Panc1 (cell line): Measurements from ENCODE around the gene ASAH2. TPM values are rescaled to one million over a fixed set of nuclear protein-coding genes. Genes with fewer than 3 reads are reported as not detected.

Source experiments
- ATAC-seq: fragments of 200-7000 bp; cut with Tn5 transposase; 2 replicates; pipeline ENCODE4 v1.9.1; 2020; ENCODE audit warnings: mild to moderate bottlenecking, moderate library complexity
- BruUV-seq: library from RNA; stranded (reverse); fragments of 400-500 nt; replicated peaks from 2 replicates; lab custom pipeline; 2021; lab: Mats Ljungman, UMichigan
- CTCF ChIA-PET: fragments of 300-600 bp; sonication (Branson Sonifier 250); formaldehyde crosslinking; loops from one replicate; lab custom pipeline; 2022; ENCODE audit warnings: antibody characterized with exemption; lab: Charles Lee
- POLR2A ChIA-PET: fragments of 300-600 bp; sonication (Branson Sonifier 250); formaldehyde crosslinking; loops from one replicate; lab custom pipeline; 2022; ENCODE audit warnings: antibody characterized with exemption; lab: Charles Lee
- DNase-seq: peaks from one replicate; pipeline ENCODE4 v3.0.0-alpha.2; 2010; ENCODE audit warnings: low read depth, low spot score
- H3K27ac ChIP-seq: 2 replicates; pipeline ENCODE4 v1.5.1; 2011; ENCODE audit warnings: mild to moderate bottlenecking, low read length, inconsistent platforms
- H3K27me3 ChIP-seq: fragments of 200-500 bp; sonication (Bioruptor generic); 2 replicates; pipeline ENCODE4 v1.6.0; 2014; ENCODE audit warnings: low read length, inconsistent platforms; ENCODE audit not compliant: control insufficient read depth, insufficient read depth
- H3K36me3 ChIP-seq: fragments of 200-500 bp; sonication (Bioruptor generic); 2 replicates; pipeline ENCODE4 v1.5.1; 2014; ENCODE audit warnings: inconsistent platforms, mild to moderate bottlenecking, low read length, moderate library complexity; ENCODE audit not compliant: control insufficient read depth, insufficient read depth
- H3K4me1 ChIP-seq: 2 replicates; pipeline ENCODE4 v1.5.1; 2011; ENCODE audit warnings: inconsistent platforms, mild to moderate bottlenecking, low read length, moderate library complexity; ENCODE audit not compliant: control insufficient read depth, insufficient read depth
- H3K4me3 ChIP-seq, 2 experiments: 2 replicates each; pipeline ENCODE4 v1.5.1; 2011 to 2012; ENCODE audit warnings: low read depth in 2 of 2, low read length in 2 of 2, mild to moderate bottlenecking in 2 of 2, inconsistent platforms in 1 of 2, moderate library complexity in 1 of 2
- H3K9me3 ChIP-seq: fragments of 200-500 bp; sonication (Bioruptor generic); 2 replicates; pipeline ENCODE4 v1.5.1; 2014; ENCODE audit warnings: low read depth, mild to moderate bottlenecking, inconsistent platforms, low read length, moderate library complexity; ENCODE audit not compliant: control insufficient read depth, insufficient read depth
- POLR2AphosphoS5 ChIP-seq: IDR thresholded peaks from 2 replicates; pipeline ENCODE4 v1.6.1; 2012; ENCODE audit warnings: mild to moderate bottlenecking, low read depth, low read length, moderate library complexity
- REST ChIP-seq, 2 experiments: IDR thresholded peaks; 2 replicates each; pipeline ENCODE4 v1.6.1; 2011 to 2012; ENCODE audit warnings: low read depth in 2 of 2, control low read depth in 1 of 2, low read length in 1 of 2, mild to moderate bottlenecking in 1 of 2, moderate library complexity in 1 of 2; ENCODE audit not compliant: insufficient read depth in 1 of 2
- SIN3A ChIP-seq: IDR thresholded peaks from 2 replicates; pipeline ENCODE4 v1.6.1; 2012; ENCODE audit warnings: low read depth, mild to moderate bottlenecking, low read length, moderate library complexity, borderline replicate concordance; ENCODE audit not compliant: insufficient read depth
- TCF7L2 ChIP-seq: IDR thresholded peaks from 2 replicates; pipeline ENCODE4 v1.6.1; 2011; ENCODE audit warnings: mild to moderate bottlenecking, low read depth, low read length, inconsistent platforms
- in situ Hi-C: cut with HindIII; loops from 2 replicates; pipeline ENCODE4 v1.10.0; 2016; ENCODE audit warnings: low sequenced_read_pairs, low pct_unique_long_range_greater_than_20kb
- intact Hi-C: fragments of 100-400 bp; cut with micrococcal nuclease; formaldehyde crosslinking; loops from one replicate; pipeline ENCODE4 v1.10.0; 2022; ENCODE audit not compliant: unreplicated experiment
- total RNA-seq: library from RNA; stranded (reverse); gene quantifications from one replicate; pipeline ENCODE4 v1.2.1, GENCODE V29; 2021; ENCODE audit not compliant: unreplicated experiment
- TF ChIP-seq, protein P1 (sequence below): fragments of 450-650 bp; IDR thresholded peaks from 2 replicates; pipeline ENCODE4 v1.5.1; 2017; ENCODE audit warnings: mild to moderate bottlenecking

ASAH2 gene
- total RNA-seq, 1 experiment from 2014 or later: 6.5 TPM

DNA sequence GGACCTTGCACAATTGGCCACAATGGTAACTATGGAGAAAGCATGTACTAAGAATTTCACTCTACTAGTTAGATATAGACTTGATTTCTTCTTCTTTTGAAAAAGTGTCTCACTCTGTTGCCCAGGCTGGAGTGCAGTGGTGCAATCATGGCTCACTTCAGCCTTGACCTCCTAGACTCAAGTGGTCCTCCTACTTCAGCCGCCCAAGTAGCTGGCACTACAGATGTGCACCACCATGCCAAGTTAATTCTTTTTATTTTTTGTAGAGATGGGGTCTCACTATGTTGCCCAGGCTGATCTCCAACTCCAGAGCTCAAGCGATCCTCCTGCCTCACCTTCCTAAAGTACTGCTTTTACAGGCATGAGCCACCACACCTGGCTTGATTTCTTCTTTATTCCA is 29.1 kb downstream of the ASAH2 start:
- ChIA-PET CTCF (no interaction called here), POLR2A (no interaction called here)
- H3K27me3 ChIP-seq: peaks cover 15% of the 10 kb centered on the region; the same call in 1 of the 2 replicates
- intact Hi-C loops (loop anchor here (5.0 kb wide), 1 partner anchor 630 kb away; no protein-coding TSS in a partner anchor), in situ Hi-C loops (no loop called here)
- no peaks in the 10 kb centered on the region for H3K4me1 ChIP-seq
- no peaks in the 10 kb centered on the region for H3K36me3 ChIP-seq
- no peaks in the 10 kb centered on the region for H3K9me3 ChIP-seq
- BruUV-seq: no TSS peak
- H3K27ac ChIP-seq: no peak overlapping the region
- no peak overlapping the region for H3K4me3 ChIP-seq
- DNase-seq (no peak), ATAC-seq (no peak)
- TF ChIP-seq SIN3A (no peak), REST (IDR thresholded peaks at IDR 0.05; ENCODE audit: insufficient read depth in 1 of 2, low read depth in 2 of 2, low read length in 1 of 2) (no peak), TCF7L2 (no peak), POLR2AphosphoS5 (no peak)
- TF ChIP-seq, protein P1, sequence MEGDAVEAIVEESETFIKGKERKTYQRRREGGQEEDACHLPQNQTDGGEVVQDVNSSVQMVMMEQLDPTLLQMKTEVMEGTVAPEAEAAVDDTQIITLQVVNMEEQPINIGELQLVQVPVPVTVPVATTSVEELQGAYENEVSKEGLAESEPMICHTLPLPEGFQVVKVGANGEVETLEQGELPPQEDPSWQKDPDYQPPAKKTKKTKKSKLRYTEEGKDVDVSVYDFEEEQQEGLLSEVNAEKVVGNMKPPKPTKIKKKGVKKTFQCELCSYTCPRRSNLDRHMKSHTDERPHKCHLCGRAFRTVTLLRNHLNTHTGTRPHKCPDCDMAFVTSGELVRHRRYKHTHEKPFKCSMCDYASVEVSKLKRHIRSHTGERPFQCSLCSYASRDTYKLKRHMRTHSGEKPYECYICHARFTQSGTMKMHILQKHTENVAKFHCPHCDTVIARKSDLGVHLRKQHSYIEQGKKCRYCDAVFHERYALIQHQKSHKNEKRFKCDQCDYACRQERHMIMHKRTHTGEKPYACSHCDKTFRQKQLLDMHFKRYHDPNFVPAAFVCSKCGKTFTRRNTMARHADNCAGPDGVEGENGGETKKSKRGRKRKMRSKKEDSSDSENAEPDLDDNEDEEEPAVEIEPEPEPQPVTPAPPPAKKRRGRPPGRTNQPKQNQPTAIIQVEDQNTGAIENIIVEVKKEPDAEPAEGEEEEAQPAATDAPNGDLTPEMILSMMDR: no peak

DNA sequence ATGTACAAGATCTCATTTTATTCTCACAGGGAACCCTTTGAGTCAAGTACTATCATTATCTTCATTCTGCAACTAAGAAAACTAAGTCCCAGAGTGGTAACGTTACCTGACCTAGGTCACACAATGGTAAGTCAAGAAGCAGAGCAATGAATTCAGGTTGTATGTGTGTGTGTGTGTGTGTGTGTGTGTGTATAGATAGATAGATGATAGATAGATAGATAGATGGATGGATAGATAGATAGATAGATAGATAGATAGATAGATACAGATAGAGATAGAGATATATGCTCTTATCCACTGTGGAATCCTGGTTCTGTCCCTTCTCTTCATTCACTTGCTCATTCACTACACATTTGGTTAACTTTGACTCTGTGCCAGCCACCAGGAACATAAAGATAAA is 29.8 kb downstream of the ASAH2 start:
- DNase-seq (no peak), ATAC-seq (no peak)
- POLR2A ChIA-PET: no interaction called here
- intact Hi-C loops: loop anchor here (5.0 kb wide), 1 partner anchor 629 kb away; no protein-coding TSS in a partner anchor
- H3K27me3 ChIP-seq: peaks cover 11% of the 10 kb centered on the region; the same call in 1 of the 2 replicates
- H3K27ac ChIP-seq: no peak overlapping the region
- H3K4me3 ChIP-seq: no peak overlapping the region
- in situ Hi-C loops: no loop called here
- CTCF ChIA-PET: no interaction called here
- no peaks in the 10 kb centered on the region for H3K4me1 ChIP-seq
- no peaks in the 10 kb centered on the region for H3K36me3 ChIP-seq
- TF ChIP-seq SIN3A: no peak
- no peak for TF ChIP-seq REST (IDR thresholded peaks at IDR 0.05; ENCODE audit: insufficient read depth in 1 of 2, low read depth in 2 of 2, low read length in 1 of 2)
- TF ChIP-seq, protein P1: no peak
- TF ChIP-seq POLR2AphosphoS5: no peak
- TF ChIP-seq TCF7L2: no peak
- no TSS peak for BruUV-seq
- no peaks in the 10 kb centered on the region for H3K9me3 ChIP-seq
